Lung (tissue), 12 donors: ENCODE results near the gene PROKR1. TPM values are rescaled to one million over a fixed set of nuclear protein-coding genes. Genes with fewer than 3 reads are reported as not detected.

Source experiments
- ATAC-seq: fragments of 200-7000 bp; cut with Tn5 transposase; one replicate; pipeline ENCODE4 v1.9.1; 2020; ENCODE audit warnings: moderate number of reproducible peaks; ENCODE audit not compliant: insufficient read depth, low FRiP score
- DNase-seq, 3 donors: peaks; one replicate each; pipeline ENCODE4 v3.0.0-alpha.2; 2013 to 2017
- H3K27ac ChIP-seq, 2 donors: one replicate each; pipeline ENCODE4 v1.5.1; 2013; ENCODE audit warnings: mild to moderate bottlenecking in 2 of 2, moderate library complexity in 2 of 2, control low read depth in 1 of 2, inconsistent platforms in 1 of 2, low read depth in 1 of 2, low read length in 1 of 2
- H3K27me3 ChIP-seq, 3 donors: one replicate each; pipeline ENCODE4 v1.5.1; 2013; ENCODE audit warnings: low read length in 2 of 3; ENCODE audit not compliant: control insufficient read depth in 3 of 3, insufficient read depth in 3 of 3
- H3K36me3 ChIP-seq, 4 donors: one replicate each; pipeline ENCODE4 v1.5.1; 2013; ENCODE audit warnings: low read length in 4 of 4, mild to moderate bottlenecking in 1 of 4, moderate library complexity in 1 of 4; ENCODE audit not compliant: control insufficient read depth in 4 of 4, insufficient read depth in 4 of 4
- H3K4me1 ChIP-seq, 5 donors: one replicate each; pipeline ENCODE4 v1.5.1; 2013; ENCODE audit warnings: low read length in 5 of 5, mild to moderate bottlenecking in 2 of 5, moderate library complexity in 1 of 5; ENCODE audit not compliant: control insufficient read depth in 5 of 5, insufficient read depth in 5 of 5
- H3K4me3 ChIP-seq: one replicate; pipeline ENCODE4 v1.5.1; 2013; ENCODE audit warnings: mild to moderate bottlenecking, control low read depth, moderate library complexity
- H3K9ac ChIP-seq, 2 donors: one replicate each; pipeline ENCODE4 v1.5.1; 2013; ENCODE audit warnings: low read length in 2 of 2, control low read depth in 1 of 2; ENCODE audit not compliant: insufficient read depth in 1 of 2
- H3K9me3 ChIP-seq, 4 donors: one replicate each; pipeline ENCODE4 v1.5.1; 2013; ENCODE audit warnings: low read length in 3 of 4, mild to moderate bottlenecking in 1 of 4, moderate library complexity in 1 of 4; ENCODE audit not compliant: control insufficient read depth in 4 of 4, insufficient read depth in 3 of 4
- WGBS, 2 donors: extraction: QIAGEN DNeasy Blood & Tissue Kit; methylation state at CpG; one replicate each; pipeline ENCODE4 v1.1.7; 2013; 5-methylcytosine and 5-hydroxymethylcytosine counted together
- polyA plus RNA-seq, 2 donors: library from polyadenylated mRNA; stranded (reverse); fragments of 200-250 nt; gene quantifications; one replicate each; pipeline ENCODE4 v1.2.1, GENCODE V29; 2013
- total RNA-seq, 2 donors: library from RNA; depleted of rRNA in 1 of 2; stranded (reverse); fragments of >200 nt in 1 of 2; gene quantifications; one replicate each; pipeline ENCODE4 v1.2.1, GENCODE V29; 2014 to 2021
- TF ChIP-seq, protein P1 (sequence below): IDR thresholded peaks from 2 replicates; pipeline ENCODE4 v1.5.1; 2012; ENCODE audit warnings: mild to moderate bottlenecking; ENCODE audit errors: control extremely low read depth, extremely low read depth
- donor health status: control.
- donor health status: control.
- donor health status: Bipolar disorder and iron deficiency.
- donor health status: healthy.
- donor health status: DM: yes; HTN: yes; CAD: no.

Gene PROKR1
- total and polyA plus RNA-seq, 4 donors: 0.01 TPM; not detected in 3

DNA sequence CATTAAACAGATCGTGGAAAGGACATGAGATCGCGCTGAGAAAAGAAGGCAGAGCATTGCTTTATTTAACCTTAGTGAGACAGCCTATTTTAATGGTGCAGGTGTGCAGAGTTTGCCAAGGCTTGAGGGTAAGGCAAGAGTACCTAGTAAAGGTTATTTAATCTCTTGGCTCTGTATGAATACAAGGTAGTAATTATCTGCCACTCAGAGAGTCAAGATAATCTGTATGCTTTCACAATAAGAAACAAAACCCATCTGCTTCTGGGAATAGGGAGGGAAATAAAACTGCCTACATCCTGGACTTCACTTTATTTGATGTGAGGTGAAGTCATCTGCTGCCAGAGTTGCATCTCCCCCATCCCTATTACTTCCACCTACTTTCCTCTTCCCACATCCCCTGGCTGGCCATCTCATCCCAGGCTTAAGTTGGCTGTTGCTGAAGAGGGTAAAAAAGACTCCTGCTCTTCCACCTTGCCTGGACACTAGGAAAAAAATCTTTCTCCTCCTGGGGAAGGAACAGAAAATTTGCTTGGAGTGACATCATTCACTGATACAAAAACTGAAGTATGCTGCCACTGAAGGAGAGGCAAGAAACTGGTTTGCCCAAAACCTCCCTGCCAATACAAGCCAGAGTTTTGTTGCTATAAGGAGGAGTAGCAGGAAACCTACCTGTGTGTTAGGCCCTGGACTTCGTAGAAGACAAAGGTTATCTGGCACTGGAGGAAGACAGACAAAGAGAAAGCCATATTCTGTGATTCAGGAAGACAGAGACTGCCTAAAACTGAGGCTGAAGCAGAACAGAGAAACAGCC, 55.4 kb downstream of the PROKR1 start:
- Histone ChIP-seq H3K4me3 (no peak overlapping the region), H3K27me3 (no peaks in the 10 kb centered on the region), H3K9ac (no peak overlapping the region), H3K27ac (no peak overlapping the region), H3K9me3 (no peaks in the 10 kb centered on the region), H3K36me3 (no peaks in the 10 kb centered on the region), H3K4me1 (no peaks in the 10 kb centered on the region)
- 83 to 86% methylated on average over 4 of the region's 4 CpGs for WGBS, 2 donors
- ATAC-seq: no peak
- TF ChIP-seq, protein P1, sequence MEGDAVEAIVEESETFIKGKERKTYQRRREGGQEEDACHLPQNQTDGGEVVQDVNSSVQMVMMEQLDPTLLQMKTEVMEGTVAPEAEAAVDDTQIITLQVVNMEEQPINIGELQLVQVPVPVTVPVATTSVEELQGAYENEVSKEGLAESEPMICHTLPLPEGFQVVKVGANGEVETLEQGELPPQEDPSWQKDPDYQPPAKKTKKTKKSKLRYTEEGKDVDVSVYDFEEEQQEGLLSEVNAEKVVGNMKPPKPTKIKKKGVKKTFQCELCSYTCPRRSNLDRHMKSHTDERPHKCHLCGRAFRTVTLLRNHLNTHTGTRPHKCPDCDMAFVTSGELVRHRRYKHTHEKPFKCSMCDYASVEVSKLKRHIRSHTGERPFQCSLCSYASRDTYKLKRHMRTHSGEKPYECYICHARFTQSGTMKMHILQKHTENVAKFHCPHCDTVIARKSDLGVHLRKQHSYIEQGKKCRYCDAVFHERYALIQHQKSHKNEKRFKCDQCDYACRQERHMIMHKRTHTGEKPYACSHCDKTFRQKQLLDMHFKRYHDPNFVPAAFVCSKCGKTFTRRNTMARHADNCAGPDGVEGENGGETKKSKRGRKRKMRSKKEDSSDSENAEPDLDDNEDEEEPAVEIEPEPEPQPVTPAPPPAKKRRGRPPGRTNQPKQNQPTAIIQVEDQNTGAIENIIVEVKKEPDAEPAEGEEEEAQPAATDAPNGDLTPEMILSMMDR: no peak
- DNase-seq: no peak

DNA sequence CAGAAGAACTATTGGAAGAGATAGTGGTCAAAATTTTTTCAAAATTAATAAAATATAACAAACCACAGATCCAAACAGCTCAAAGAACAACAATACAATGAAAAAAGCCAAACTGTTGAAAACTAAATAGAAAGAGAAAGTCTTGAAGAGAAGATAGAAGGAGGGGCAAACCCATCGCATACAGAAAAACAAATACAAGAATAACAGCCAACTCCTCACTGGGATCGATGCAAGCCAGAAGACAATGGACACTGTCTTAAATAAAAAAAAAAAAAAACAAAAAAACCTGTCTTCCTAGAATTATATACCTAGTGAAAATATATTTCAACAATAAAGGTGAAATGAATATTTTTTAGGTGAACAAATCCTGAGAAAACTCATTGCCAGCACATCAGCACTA, 57.2 kb downstream of the PROKR1 start:
- H3K4me1 ChIP-seq: no peaks in the 10 kb centered on the region
- TF ChIP-seq, protein P1: no peak
- no peaks in the 10 kb centered on the region for H3K27me3 ChIP-seq
- H3K4me3 ChIP-seq: no peak overlapping the region
- no peak for ATAC-seq
- H3K9me3 ChIP-seq: no peaks in the 10 kb centered on the region
- H3K27ac ChIP-seq: no peak overlapping the region
- whole genome bisulfite sequencing, 2 donors: 95 to 98% methylated on average over 2 of the region's 2 CpGs
- no peak for DNase-seq
- H3K36me3 ChIP-seq: no peaks in the 10 kb centered on the region
- H3K9ac ChIP-seq: no peak overlapping the region

DNA sequence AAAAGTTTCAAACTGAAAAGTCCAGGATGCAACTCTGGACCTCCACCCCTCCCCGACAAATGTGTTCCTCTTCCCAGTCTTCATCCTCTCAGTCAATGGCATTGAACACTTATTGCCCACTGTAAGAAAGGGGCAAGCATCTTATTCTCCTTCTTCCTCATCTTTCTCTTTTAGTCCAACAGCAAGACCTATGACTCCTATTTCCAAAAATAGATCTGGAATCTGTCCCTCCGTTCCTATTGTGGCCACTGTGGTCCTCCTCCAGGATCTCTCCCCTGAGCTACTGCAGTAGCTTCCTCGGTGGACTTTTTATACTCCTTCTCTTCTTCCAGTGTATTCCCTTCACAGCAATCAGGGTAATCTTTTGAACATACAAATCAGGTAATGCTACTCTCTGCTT, 63.3 kb downstream of the PROKR1 start:
- no peaks in the 10 kb centered on the region for H3K36me3 ChIP-seq
- no peak overlapping the region for H3K9ac ChIP-seq
- no peak overlapping the region for H3K4me3 ChIP-seq
- ATAC-seq: no peak
- H3K27me3 ChIP-seq: no peaks in the 10 kb centered on the region
- 84 to 88% methylated on average over 3 of the region's 3 CpGs for WGBS, 2 donors
- no peaks in the 10 kb centered on the region for H3K9me3 ChIP-seq
- no peak overlapping the region for H3K27ac ChIP-seq
- TF ChIP-seq, protein P1: no peak
- no peak for DNase-seq
- H3K4me1 ChIP-seq: peaks cover 0 to 2% (median 0%) of the 10 kb centered on the region in 5 donors

Other genes starting within 250 kb of the PROKR1 start
- 1 to 10 TPM; 1.3 to 1.9 TPM for gene FBXO48, start 176.3 kb upstream of the PROKR1 start, total RNA-seq
- under 1 TPM; 0.52 to 0.67 TPM for gene FBXO48, start 176.3 kb upstream of the PROKR1 start, polyA plus RNA-seq
- gene APLF, start 176.0 kb upstream of the PROKR1 start, total RNA-seq: 10 to 100 TPM in 1 of 2 donors, 1 to 10 TPM in 1; 3.7 to 11.8 TPM
- gene APLF, start 176.0 kb upstream of the PROKR1 start, polyA plus RNA-seq: under 1 TPM; 0.50 to 0.89 TPM
- gene ARHGAP25, start 91.2 kb downstream of the PROKR1 start, total RNA-seq: 10 to 100 TPM; 17.1 to 26.1 TPM
- gene ARHGAP25, start 91.2 kb downstream of the PROKR1 start, polyA plus RNA-seq: 10 to 100 TPM; 19.0 to 43.0 TPM
- gene BMP10, start 227.8 kb downstream of the PROKR1 start, total RNA-seq: under 1 TPM in 1 of 2 donors, not detected in 1; 0.31 TPM
- gene BMP10, start 227.8 kb downstream of the PROKR1 start, polyA plus RNA-seq: not detected